ENCODE measurements around the gene CDC27.

DNA sequence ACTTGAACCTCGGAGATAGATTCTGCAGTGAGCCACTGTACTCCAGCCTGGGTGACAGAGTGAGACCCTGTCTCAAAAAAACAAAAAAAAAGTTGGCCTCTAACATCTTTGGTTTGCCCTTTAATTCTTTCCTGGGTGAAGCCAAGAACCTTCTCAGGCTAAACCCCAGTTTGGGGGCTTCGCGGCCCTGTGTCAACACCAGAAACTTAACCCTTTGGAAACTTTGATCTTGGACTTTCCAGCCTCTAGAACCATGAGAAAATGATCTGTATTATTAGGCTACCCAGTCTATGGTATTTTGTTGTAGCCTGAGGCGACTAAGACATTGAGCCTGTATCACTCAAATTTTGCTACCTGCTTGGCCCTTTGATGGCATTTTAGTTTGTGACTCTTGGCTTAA lies 86.2 kb downstream of the CDC27 start:
- no peak for TF ChIP-seq EZH2 (IDR thresholded peaks at IDR 0.05)
- TF ChIP-seq, protein P1, sequence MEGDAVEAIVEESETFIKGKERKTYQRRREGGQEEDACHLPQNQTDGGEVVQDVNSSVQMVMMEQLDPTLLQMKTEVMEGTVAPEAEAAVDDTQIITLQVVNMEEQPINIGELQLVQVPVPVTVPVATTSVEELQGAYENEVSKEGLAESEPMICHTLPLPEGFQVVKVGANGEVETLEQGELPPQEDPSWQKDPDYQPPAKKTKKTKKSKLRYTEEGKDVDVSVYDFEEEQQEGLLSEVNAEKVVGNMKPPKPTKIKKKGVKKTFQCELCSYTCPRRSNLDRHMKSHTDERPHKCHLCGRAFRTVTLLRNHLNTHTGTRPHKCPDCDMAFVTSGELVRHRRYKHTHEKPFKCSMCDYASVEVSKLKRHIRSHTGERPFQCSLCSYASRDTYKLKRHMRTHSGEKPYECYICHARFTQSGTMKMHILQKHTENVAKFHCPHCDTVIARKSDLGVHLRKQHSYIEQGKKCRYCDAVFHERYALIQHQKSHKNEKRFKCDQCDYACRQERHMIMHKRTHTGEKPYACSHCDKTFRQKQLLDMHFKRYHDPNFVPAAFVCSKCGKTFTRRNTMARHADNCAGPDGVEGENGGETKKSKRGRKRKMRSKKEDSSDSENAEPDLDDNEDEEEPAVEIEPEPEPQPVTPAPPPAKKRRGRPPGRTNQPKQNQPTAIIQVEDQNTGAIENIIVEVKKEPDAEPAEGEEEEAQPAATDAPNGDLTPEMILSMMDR (IDR thresholded peaks at IDR 0.05 in 2 of 3, conservative IDR thresholded peaks at IDR 0.05 in 1 of 3; ENCODE audit: borderline replicate concordance in 1 of 3, insufficient read depth in 1 of 3, low read depth in 2 of 3, low read length in 2 of 3) = no peak
- no peak for TF ChIP-seq POLR2AphosphoS5 (IDR thresholded peaks at IDR 0.05; ENCODE audit: low read depth, low read length)
- TF ChIP-seq EZH2phosphoT487 (IDR thresholded peaks at IDR 0.05; ENCODE audit: borderline replicate concordance) = no peak
- no peak for TF ChIP-seq CBX3 (IDR thresholded peaks at IDR 0.05; ENCODE audit: low read depth)
- TF ChIP-seq ZBTB33 (IDR thresholded peaks at IDR 0.05; ENCODE audit: extremely low read depth, insufficient replicate concordance, low read length) = no peak
- TF ChIP-seq, protein P2, sequence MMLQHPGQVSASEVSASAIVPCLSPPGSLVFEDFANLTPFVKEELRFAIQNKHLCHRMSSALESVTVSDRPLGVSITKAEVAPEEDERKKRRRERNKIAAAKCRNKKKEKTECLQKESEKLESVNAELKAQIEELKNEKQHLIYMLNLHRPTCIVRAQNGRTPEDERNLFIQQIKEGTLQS (IDR thresholded peaks at IDR 0.05) = no peak

Data from HCT116 (cell line).